ENCODE data around the gene BHMT.

The BHMT gene

GRCh38 chr5:79111387-79111959 lies at the start of gene BHMT:
Gene BHMT, plus strand, starts transcription at chr5:79111809. Its CDS starts 77 bp downstream, at chr5:79111886.
- no peak for DNase-seq (ENCODE audit: low read depth in 2 of 2)

- DNase-seq (ENCODE audit: low read depth in 2 of 2): no peak
Measured at GRCh38 chr5:79062436-79062835, 49.2 kb upstream of the BHMT start.

- DNase-seq (ENCODE audit: low read depth in 2 of 2): no peak
Measured at GRCh38 chr5:79069488-79070349, 41.9 kb upstream of the BHMT start, which contains the start of the genes BHMT2 and DMGDH. Gene BHMT2, plus strand, starts transcription at chr5:79069767. Its CDS starts 16 bp downstream, at chr5:79069783. Gene DMGDH, minus strand, starts transcription at chr5:79069674. Its CDS starts 54 bp downstream, at chr5:79069620.

GRCh38 chr5:79070350-79070667 lies 41.3 kb upstream of the BHMT start:
- no peak for DNase-seq (ENCODE audit: low read depth in 2 of 2)

- no peak for DNase-seq (ENCODE audit: low read depth in 2 of 2)
Measured at GRCh38 chr5:79074641-79075040, 37.0 kb upstream of the BHMT start.

- DNase-seq (ENCODE audit: low read depth in 2 of 2): no peak
Measured at GRCh38 chr5:79075646-79076426, 35.8 kb upstream of the BHMT start.

GRCh38 chr5:79076819-79077218 lies 34.8 kb upstream of the BHMT start:
- DNase-seq (ENCODE audit: low read depth in 2 of 2): no peak

- DNase-seq (ENCODE audit: low read depth in 2 of 2): no peak
Measured at GRCh38 chr5:79077680-79078365, 33.8 kb upstream of the BHMT start.

GRCh38 chr5:79080804-79081203 lies 30.8 kb upstream of the BHMT start:
- DNase-seq (ENCODE audit: low read depth in 2 of 2): no peak

- DNase-seq (ENCODE audit: low read depth in 2 of 2): no peak
Measured at GRCh38 chr5:79081779-79082178, 29.8 kb upstream of the BHMT start.

GRCh38 chr5:79086116-79086515 lies 25.5 kb upstream of the BHMT start:
- DNase-seq (ENCODE audit: low read depth in 2 of 2): no peak

- DNase-seq (ENCODE audit: low read depth in 2 of 2): no peak
Measured at GRCh38 chr5:79088507-79088906, 23.1 kb upstream of the BHMT start.

GRCh38 chr5:79091064-79091463 lies 20.5 kb upstream of the BHMT start:
- no peak for DNase-seq (ENCODE audit: low read depth in 2 of 2)

- no peak for DNase-seq (ENCODE audit: low read depth in 2 of 2)
Measured at GRCh38 chr5:79093762-79094161, 17.8 kb upstream of the BHMT start.

- no peak for DNase-seq (ENCODE audit: low read depth in 2 of 2)
Measured at GRCh38 chr5:79105868-79106267, 5.7 kb upstream of the BHMT start.

- no peak for DNase-seq (ENCODE audit: low read depth in 2 of 2)
Measured at GRCh38 chr5:79107020-79107796, 4.4 kb upstream of the BHMT start.

- DNase-seq (ENCODE audit: low read depth in 2 of 2): no peak
Measured at GRCh38 chr5:79108086-79108485, 3.5 kb upstream of the BHMT start.

GRCh38 chr5:79108792-79109191 lies 2.8 kb upstream of the BHMT start:
- no peak for DNase-seq (ENCODE audit: low read depth in 2 of 2)

GRCh38 chr5:79109527-79110492 lies 1.8 kb upstream of the BHMT start:
- no peak for DNase-seq (ENCODE audit: low read depth in 2 of 2)

Measured in stimulated activated CD8-positive, alpha-beta memory T cell treated with anti-CD3 and anti-CD28 coated beads, Interleukin-7, amount 100 ng/mL, for 4 hours (primary cell).